Suprapubic skin (tissue), 3 donors: ENCODE results near the gene ITGA3.

Source experiments
- POLR2AphosphoS5 ChIP-seq, 3 donors: sonication (generic); formaldehyde crosslinking; IDR thresholded peaks; one replicate each; pipeline ENCODE4 v1.6.1; 2017; ENCODE audit warnings: antibody characterized with exemption in 3 of 3
- TF ChIP-seq, protein P1 (sequence below), 2 donors: fragments of 200-600 bp in 1 of 2; fragments of 450-650 bp in 1 of 2; sonication (generic) in 1 of 2; IDR thresholded peaks; one replicate each; pipeline ENCODE4 v1.5.1; 2016 to 2019; ENCODE audit warnings: antibody characterized with exemption in 2 of 2, mild to moderate bottlenecking in 1 of 2, moderate library complexity in 1 of 2

DNA sequence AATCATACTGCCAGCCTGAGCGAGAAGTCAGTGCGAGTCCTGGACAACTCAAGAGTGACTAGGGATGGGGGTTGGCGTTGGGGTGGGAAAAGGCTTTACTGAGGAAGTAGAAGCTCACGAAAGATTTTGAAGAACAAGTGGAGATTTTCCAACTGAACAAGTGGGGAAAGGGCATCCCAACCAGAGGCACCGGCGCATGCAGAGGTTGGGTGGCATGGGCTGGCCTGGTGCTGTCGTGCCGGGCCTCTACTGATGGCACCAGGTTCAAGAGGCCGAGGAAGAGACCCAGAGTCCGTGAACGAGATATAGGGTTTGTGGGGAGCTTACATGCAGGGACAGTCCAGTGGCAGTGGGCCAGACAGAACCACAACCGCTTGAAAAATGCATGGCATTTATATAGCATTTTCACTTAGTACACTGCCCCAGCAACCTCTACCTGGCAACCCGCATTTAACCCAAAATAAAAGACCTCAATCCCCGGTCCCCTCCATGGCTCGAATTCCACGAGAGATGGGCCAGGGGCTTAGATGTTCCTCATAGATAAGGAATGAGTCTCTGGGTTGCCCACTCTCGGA lies 7.7 kb upstream of the ITGA3 start:
- TF ChIP-seq POLR2AphosphoS5 (IDR thresholded peaks at IDR 0.05), result no peak
- TF ChIP-seq, protein P1, sequence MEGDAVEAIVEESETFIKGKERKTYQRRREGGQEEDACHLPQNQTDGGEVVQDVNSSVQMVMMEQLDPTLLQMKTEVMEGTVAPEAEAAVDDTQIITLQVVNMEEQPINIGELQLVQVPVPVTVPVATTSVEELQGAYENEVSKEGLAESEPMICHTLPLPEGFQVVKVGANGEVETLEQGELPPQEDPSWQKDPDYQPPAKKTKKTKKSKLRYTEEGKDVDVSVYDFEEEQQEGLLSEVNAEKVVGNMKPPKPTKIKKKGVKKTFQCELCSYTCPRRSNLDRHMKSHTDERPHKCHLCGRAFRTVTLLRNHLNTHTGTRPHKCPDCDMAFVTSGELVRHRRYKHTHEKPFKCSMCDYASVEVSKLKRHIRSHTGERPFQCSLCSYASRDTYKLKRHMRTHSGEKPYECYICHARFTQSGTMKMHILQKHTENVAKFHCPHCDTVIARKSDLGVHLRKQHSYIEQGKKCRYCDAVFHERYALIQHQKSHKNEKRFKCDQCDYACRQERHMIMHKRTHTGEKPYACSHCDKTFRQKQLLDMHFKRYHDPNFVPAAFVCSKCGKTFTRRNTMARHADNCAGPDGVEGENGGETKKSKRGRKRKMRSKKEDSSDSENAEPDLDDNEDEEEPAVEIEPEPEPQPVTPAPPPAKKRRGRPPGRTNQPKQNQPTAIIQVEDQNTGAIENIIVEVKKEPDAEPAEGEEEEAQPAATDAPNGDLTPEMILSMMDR (IDR thresholded peaks at IDR 0.05), result no peak
